K562 (cell line): Measurements from ENCODE around the gene SLC29A3. TPM values are rescaled to one million over a fixed set of nuclear protein-coding genes. Genes with fewer than 3 reads are reported as not detected.

Experiments used
- ARID1B ChIP-seq: fragments of 450-650 bp; IDR thresholded peaks from 2 replicates; pipeline ENCODE4 v1.6.1; 2016; ENCODE audit warnings: antibody characterized with exemption, mild to moderate bottlenecking, inconsistent platforms
- CSDE1 ChIP-seq, 2 experiments: fragments of 450-650 bp; IDR thresholded peaks; 2 replicates each; pipeline ENCODE4 v1.6.1; 2016; ENCODE audit warnings: mild to moderate bottlenecking in 1 of 2
- ETV6 ChIP-seq, 3 experiments: fragments of 150-350 bp in 1 of 3; sonication (generic) in 1 of 3; formaldehyde crosslinking in 1 of 3; IDR thresholded peaks; 2 replicates each; pipeline versions ENCODE4 v1.6.1 to v1.8.0; 2014 to 2022; ENCODE audit warnings: borderline replicate concordance in 2 of 3, low read depth in 2 of 3, antibody characterized with exemption in 1 of 3, low read length in 1 of 3, mild to moderate bottlenecking in 1 of 3, missing genetic modification reagents in 1 of 3
- GATA2 ChIP-seq: sonication (generic); formaldehyde crosslinking; IDR thresholded peaks from 2 replicates; pipeline ENCODE4 v1.4.0; 2020; ENCODE audit warnings: mild to moderate bottlenecking, missing genetic modification reagents
- PRPF4 ChIP-seq: fragments of 200-400 bp; formaldehyde crosslinking; IDR thresholded peaks from one replicate; pipeline ENCODE4 v1.6.1; 2017; ENCODE audit warnings: low read length, low read depth, mild to moderate bottlenecking; ENCODE audit not compliant: insufficient read depth, poor library complexity, severe bottlenecking
- RBBP5 ChIP-seq: fragments of 200-600 bp; sonication (generic); IDR thresholded peaks from 2 replicates; pipeline ENCODE4 v1.6.1; 2012; ENCODE audit warnings: borderline replicate concordance, mild to moderate bottlenecking, low read length, control low read depth, inconsistent platforms; ENCODE audit not compliant: insufficient read depth, poor library complexity, severe bottlenecking
- SIRT6 ChIP-seq: IDR thresholded peaks from one replicate; pipeline ENCODE4 v1.6.1; 2012; ENCODE audit warnings: low read depth, mild to moderate bottlenecking, control low read depth, inconsistent platforms, low read length, moderate library complexity
- ZKSCAN3 ChIP-seq: fragments of 250-450 bp; sonication (Bioruptor Pico); IDR thresholded peaks from 2 replicates; pipeline ENCODE4 v1.4.0; 2020
- ZNF140 ChIP-seq: fragments of 250-450 bp; sonication (Bioruptor Pico); IDR thresholded peaks from 2 replicates; pipeline ENCODE4 v1.8.0; 2021; ENCODE audit warnings: moderate library complexity, mild to moderate bottlenecking, inconsistent platforms
- ZNF232 ChIP-seq: sonication (generic); formaldehyde crosslinking; IDR thresholded peaks from 2 replicates; pipeline ENCODE4 v1.8.0; 2022; ENCODE audit warnings: mild to moderate bottlenecking, missing genetic modification reagents
- ZNF707 ChIP-seq: fragments of 250-450 bp; sonication (Bioruptor Pico); conservative IDR thresholded peaks from 2 replicates; pipeline ENCODE4 v1.8.0; 2022; ENCODE audit warnings: inconsistent platforms, mild to moderate bottlenecking, moderate library complexity
- ZSCAN29 ChIP-seq: fragments of 450-650 bp; IDR thresholded peaks from 2 replicates; pipeline ENCODE4 v1.6.1; 2017
- polyA plus RNA-seq, 8 experiments: library from polyadenylated mRNA; depleted of rRNA in 4 of 8; stranded (reverse) in 5 of 8; unstranded in 3 of 8; fragments of >200 nt; fragmentation: Nextera tagmentation in 2 of 8; fragmentation: Illumina TruSeq in 1 of 8; extraction: Ambion mirVana in 2 of 8; extraction: Trizol in 1 of 8; gene quantifications; 2 replicates each; pipeline versions ENCODE4 v1.2.1 to v1.2.3, GENCODE V29; 2011 to 2014; ENCODE audit warnings: inconsistent platforms in 1 of 8, missing spikeins in 1 of 8
- total RNA-seq, 7 experiments: library from RNA; depleted of rRNA in 6 of 7; stranded (reverse); fragments of >200 nt in 6 of 7; fragmentation: Illumina TruSeq in 2 of 7; extraction: Trizol in 2 of 7; gene quantifications; 2 replicates each; pipeline versions ENCODE4 v1.2.1 to v1.2.3, GENCODE V29; 2011 to 2021; ENCODE audit warnings: low replicate concordance in 1 of 7
- TF ChIP-seq, protein P1 (sequence below): fragments of 250-450 bp; sonication (Bioruptor Pico); IDR thresholded peaks from 2 replicates; pipeline ENCODE4 v1.5.0; 2021; ENCODE audit warnings: mild to moderate bottlenecking, moderate library complexity
- TF ChIP-seq, protein P2 (sequence below): fragments of 450-650 bp; IDR thresholded peaks from 2 replicates; pipeline ENCODE4 v1.6.1; 2018; ENCODE audit warnings: mild to moderate bottlenecking, low read depth; ENCODE audit not compliant: partially characterized antibody
- TF ChIP-seq, protein P3 (sequence below): fragments of 450-650 bp; formaldehyde crosslinking; IDR thresholded peaks from 2 replicates; pipeline ENCODE4 v1.4.0; 2020; ENCODE audit warnings: mild to moderate bottlenecking, mixed read lengths
- TF ChIP-seq, protein P4 (sequence below): fragments of 250-450 bp; sonication (Bioruptor Pico); IDR thresholded peaks from 2 replicates; pipeline ENCODE4 v1.5.0; 2020; ENCODE audit warnings: mild to moderate bottlenecking, borderline replicate concordance
- TF ChIP-seq, protein P5 (sequence below): sonication (generic); formaldehyde crosslinking; IDR thresholded peaks from 2 replicates; pipeline ENCODE4 v1.8.0; 2022; ENCODE audit warnings: missing genetic modification reagents, mild to moderate bottlenecking, moderate library complexity, borderline replicate concordance

The SLC29A3 gene
- total and polyA plus RNA-seq, 9 of the 15 experiments (the other 6 are each of a cell fraction or from before 2014, with no cell fraction given), result 2.1 to 10.7 (median 4.6) TPM

DNA sequence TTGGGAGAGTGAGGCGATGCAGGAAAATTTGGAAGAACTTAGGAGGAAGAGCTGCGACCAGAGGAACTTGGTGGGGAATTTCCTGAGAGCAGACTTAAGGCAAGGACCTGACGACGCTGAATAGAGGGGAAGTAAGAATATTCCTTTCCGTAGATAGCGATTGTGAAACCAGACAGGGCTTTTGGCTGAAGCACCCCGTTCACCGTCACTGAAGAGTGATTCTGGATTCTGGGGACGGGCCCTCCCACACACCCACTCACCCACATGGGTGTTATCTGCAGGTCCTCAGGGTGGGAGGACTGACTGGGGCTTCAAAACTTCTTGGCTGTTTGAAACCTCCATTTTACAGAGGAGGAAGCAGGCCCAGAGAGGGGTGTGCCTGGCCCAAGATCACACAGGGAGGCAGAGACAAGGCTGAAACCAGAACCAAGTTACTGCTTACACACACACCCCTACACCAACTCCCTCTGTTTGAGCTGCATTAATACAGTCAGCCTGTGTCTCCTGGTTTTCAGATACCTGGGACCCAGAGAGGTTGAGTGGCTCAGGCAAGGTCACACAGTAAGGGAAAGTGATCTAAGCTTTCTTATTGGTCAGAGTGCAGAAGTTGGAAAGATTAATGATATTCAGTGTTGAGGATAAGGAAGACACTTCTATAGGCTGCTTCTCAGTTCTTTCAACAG lies 40.4 kb downstream of the SLC29A3 start (continued):
- TF ChIP-seq, protein P1, sequence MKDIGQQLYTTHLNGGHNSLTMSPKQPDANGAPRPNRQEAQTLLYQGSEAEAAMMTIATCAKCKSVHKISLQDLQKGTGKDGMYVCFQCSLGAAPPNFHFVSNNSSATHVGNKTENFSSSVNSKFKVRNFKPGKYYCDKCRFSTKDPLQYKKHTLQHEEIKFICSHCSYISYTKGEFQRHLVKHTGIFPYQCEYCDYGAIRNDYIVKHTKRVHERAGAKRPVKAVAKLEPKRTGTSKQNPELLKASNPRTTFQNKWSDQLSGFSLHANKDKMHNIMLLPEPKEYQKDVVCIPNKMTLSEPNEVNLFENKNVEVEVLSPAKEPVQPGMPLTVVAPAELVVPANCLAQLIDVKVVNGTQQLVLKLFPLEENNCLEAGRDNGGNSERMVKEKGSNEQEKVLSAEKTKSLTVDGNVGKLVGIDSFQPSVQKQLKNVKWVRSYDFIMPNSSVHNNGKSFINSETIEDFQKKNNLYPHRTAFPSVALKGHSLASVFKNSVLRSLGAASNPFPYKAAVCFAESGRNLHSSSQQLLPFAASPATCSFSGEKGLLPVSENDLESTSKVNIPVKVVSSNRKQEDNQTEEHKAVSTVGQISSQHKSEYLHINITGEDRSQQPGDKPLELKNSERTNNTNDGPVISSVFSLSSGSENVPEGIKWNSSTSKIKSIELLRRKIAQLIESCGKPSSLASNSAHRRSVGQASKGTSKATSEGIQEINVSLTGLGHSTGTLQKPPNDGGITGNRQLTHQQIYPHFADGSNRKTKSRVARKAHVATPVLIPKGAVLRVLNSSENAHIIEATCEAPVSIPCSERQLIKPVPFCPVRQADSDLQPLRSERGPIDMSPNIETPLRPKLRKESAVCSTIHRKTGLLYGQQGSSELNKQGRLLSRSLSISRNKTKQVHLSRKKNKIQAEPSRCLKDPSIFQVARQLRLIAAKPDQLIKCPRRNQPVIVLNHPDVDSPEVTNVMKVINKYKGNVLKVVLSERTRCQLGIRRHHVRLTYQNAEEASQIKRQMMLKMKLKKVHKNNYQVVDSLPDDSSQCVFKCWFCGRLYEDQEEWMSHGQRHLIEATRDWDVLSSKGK (CRISPR knock-in tag), result no peak
- no peak for TF ChIP-seq ZNF707
- TF ChIP-seq PRPF4, result no peak
- no peak for TF ChIP-seq ZNF232 (CRISPR knock-in tag)
- TF ChIP-seq CSDE1 (IDR thresholded peaks at IDR 0.05), result no peak
- no peak for TF ChIP-seq ZKSCAN3 (CRISPR knock-in tag)
- TF ChIP-seq, protein P2, sequence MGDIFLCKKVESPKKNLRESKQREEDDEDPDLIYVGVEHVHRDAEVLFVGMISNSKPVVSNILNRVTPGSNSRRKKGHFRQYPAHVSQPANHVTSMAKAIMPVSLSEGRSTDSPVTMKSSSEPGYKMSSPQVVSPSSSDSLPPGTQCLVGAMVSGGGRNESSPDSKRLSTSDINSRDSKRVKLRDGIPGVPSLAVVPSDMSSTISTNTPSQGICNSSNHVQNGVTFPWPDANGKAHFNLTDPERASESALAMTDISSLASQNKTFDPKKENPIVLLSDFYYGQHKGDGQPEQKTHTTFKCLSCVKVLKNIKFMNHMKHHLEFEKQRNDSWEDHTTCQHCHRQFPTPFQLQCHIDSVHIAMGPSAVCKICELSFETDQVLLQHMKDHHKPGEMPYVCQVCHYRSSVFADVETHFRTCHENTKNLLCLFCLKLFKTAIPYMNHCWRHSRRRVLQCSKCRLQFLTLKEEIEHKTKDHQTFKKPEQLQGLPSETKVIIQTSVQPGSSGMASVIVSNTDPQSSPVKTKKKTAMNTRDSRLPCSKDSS, result no peak
- TF ChIP-seq, protein P3, sequence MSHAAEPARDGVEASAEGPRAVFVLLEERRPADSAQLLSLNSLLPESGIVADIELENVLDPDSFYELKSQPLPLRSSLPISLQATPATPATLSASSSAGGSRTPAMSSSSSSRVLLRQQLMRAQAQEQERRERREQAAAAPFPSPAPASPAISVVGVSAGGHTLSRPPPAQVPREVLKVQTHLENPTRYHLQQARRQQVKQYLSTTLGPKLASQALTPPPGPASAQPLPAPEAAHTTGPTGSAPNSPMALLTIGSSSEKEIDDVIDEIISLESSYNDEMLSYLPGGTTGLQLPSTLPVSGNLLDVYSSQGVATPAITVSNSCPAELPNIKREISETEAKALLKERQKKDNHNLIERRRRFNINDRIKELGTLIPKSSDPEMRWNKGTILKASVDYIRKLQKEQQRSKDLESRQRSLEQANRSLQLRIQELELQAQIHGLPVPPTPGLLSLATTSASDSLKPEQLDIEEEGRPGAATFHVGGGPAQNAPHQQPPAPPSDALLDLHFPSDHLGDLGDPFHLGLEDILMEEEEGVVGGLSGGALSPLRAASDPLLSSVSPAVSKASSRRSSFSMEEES (CRISPR knock-in tag), result no peak
- TF ChIP-seq ZNF140 (CRISPR knock-in tag), result no peak
- TF ChIP-seq, protein P4, sequence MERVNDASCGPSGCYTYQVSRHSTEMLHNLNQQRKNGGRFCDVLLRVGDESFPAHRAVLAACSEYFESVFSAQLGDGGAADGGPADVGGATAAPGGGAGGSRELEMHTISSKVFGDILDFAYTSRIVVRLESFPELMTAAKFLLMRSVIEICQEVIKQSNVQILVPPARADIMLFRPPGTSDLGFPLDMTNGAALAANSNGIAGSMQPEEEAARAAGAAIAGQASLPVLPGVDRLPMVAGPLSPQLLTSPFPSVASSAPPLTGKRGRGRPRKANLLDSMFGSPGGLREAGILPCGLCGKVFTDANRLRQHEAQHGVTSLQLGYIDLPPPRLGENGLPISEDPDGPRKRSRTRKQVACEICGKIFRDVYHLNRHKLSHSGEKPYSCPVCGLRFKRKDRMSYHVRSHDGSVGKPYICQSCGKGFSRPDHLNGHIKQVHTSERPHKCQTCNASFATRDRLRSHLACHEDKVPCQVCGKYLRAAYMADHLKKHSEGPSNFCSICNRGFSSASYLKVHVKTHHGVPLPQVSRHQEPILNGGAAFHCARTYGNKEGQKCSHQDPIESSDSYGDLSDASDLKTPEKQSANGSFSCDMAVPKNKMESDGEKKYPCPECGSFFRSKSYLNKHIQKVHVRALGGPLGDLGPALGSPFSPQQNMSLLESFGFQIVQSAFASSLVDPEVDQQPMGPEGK (CRISPR knock-in tag), result no peak
- peak in 1 of 2 experiments; percentile 75; a peak in 1 of 4 replicates for TF ChIP-seq ETV6 (IDR thresholded peaks at IDR 0.05; ENCODE audit: borderline replicate concordance in 1 of 2, low read depth in 2 of 2, low read length in 1 of 2)
- TF ChIP-seq ETV6 (CRISPR knock-in tag; IDR thresholded peaks at IDR 0.05; ENCODE audit: borderline replicate concordance), result no peak
- no peak for TF ChIP-seq RBBP5
- no peak for TF ChIP-seq SIRT6
- TF ChIP-seq ARID1B, result peak; percentile 83
- TF ChIP-seq, protein P5, sequence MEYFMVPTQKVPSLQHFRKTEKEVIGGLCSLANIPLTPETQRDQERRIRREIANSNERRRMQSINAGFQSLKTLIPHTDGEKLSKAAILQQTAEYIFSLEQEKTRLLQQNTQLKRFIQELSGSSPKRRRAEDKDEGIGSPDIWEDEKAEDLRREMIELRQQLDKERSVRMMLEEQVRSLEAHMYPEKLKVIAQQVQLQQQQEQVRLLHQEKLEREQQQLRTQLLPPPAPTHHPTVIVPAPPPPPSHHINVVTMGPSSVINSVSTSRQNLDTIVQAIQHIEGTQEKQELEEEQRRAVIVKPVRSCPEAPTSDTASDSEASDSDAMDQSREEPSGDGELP (CRISPR knock-in tag), result peak; percentile 89
- TF ChIP-seq GATA2 (CRISPR knock-in tag), result peak; percentile 48
- no peak for TF ChIP-seq ZSCAN29
